Endothelial cell of umbilical vein (primary cell): ENCODE results near the gene FCRL3.

ENCODE experiments used
- EZH2 ChIP-seq: IDR thresholded peaks from 2 replicates; pipeline ENCODE4 v1.6.1; 2012; ENCODE audit warnings: borderline replicate concordance, low read depth, mild to moderate bottlenecking, moderate library complexity, low read length, inconsistent platforms; ENCODE audit not compliant: severe bottlenecking
- POLR2A ChIP-seq: IDR thresholded peaks from 2 replicates; pipeline ENCODE4 v1.6.1; 2012; ENCODE audit warnings: low read depth, mild to moderate bottlenecking, control low read depth, low read length
- TF ChIP-seq, protein P1 (sequence below), 2 donors: IDR thresholded peaks; 1 replicate in 1 of 2; 2 replicates in 1 of 2; pipeline ENCODE4 v1.5.1; 2011; ENCODE audit warnings: low read length in 2 of 2, mild to moderate bottlenecking in 2 of 2, moderate library complexity in 2 of 2, control low read depth in 1 of 2, inconsistent platforms in 1 of 2, low read depth in 1 of 2; ENCODE audit not compliant: insufficient read depth in 1 of 2; ENCODE audit errors: extremely low read depth in 1 of 2

DNA sequence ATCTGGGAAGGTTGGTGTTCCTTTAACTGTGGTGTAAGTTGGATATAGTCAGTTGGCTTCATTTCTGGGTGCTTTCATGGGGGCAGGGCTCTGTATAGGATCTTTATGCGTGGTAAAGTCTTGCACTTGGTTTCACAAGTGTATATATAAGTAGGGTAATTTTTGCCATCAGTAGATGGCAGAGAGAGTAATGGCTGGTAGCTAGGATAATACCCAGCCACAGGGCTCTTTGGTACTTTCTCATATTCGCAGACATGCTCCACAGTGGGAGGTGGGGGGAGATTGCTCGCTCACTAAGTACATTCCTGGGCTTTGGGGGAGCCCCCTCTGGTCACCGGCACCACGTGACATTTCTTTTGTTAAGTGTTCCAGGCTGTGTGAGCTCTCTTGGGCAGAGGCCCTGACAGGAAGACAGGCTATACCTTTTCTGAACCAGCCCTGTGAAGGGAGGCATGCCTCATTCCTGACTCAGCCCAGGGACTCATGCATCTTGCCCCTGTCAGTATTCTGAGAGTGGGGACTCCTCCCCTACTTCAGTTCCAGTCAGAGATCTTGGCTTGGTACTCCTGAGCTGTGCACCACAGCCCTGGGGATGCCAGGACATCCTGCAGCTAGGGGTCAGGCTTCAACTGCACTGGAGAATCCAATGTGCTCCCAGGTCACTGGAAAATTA is 38.8 kb upstream of the FCRL3 start:
- TF ChIP-seq, protein P1, sequence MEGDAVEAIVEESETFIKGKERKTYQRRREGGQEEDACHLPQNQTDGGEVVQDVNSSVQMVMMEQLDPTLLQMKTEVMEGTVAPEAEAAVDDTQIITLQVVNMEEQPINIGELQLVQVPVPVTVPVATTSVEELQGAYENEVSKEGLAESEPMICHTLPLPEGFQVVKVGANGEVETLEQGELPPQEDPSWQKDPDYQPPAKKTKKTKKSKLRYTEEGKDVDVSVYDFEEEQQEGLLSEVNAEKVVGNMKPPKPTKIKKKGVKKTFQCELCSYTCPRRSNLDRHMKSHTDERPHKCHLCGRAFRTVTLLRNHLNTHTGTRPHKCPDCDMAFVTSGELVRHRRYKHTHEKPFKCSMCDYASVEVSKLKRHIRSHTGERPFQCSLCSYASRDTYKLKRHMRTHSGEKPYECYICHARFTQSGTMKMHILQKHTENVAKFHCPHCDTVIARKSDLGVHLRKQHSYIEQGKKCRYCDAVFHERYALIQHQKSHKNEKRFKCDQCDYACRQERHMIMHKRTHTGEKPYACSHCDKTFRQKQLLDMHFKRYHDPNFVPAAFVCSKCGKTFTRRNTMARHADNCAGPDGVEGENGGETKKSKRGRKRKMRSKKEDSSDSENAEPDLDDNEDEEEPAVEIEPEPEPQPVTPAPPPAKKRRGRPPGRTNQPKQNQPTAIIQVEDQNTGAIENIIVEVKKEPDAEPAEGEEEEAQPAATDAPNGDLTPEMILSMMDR (IDR thresholded peaks at IDR 0.05; ENCODE audit: extremely low read depth in 1 of 2, insufficient read depth in 1 of 2, low read depth in 1 of 2, low read length in 2 of 2) = no peak
- TF ChIP-seq EZH2 (no peak), POLR2A (no peak)
